VCaP (cell line): ENCODE results near the gene EXOSC9.

Source experiments
- H3K27ac ChIP-seq: fragments of 450-650 bp; 2 replicates; pipeline ENCODE4 v1.5.1; 2017
- TF ChIP-seq, protein P1 (sequence below): fragments of 450-650 bp; conservative IDR thresholded peaks from 2 replicates; pipeline ENCODE4 v1.5.1; 2017; ENCODE audit warnings: mild to moderate bottlenecking, moderate library complexity

The EXOSC9 gene

DNA sequence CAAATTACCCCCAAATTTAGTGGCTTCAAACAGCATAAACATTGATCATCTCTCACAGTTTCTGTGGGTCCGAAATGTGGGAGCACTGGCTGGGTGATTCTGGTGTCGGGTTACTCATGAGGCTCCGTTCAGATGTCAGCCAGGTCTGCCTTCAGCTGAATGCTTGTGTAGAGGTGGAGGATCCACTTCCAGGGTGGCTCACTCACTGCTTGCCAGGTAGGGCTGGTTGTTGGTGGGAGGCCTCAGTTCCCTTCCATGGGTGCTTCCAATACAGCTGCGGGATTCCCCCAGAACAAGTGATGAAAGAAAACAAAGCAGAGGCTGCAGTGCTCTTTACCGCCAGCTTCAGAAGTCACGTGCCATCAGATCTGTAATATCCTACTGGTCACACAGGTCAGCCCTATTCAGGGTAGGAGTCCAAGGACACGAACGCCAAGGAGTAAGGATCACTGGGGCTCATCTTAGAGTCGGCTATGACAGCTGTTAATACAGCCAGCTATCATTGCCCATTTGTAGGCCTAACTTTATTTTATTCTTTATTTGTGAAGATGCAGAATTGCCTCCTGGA, 35.1 kb upstream of the EXOSC9 start:
- H3K27ac ChIP-seq: no peak overlapping the region
- TF ChIP-seq, protein P1, sequence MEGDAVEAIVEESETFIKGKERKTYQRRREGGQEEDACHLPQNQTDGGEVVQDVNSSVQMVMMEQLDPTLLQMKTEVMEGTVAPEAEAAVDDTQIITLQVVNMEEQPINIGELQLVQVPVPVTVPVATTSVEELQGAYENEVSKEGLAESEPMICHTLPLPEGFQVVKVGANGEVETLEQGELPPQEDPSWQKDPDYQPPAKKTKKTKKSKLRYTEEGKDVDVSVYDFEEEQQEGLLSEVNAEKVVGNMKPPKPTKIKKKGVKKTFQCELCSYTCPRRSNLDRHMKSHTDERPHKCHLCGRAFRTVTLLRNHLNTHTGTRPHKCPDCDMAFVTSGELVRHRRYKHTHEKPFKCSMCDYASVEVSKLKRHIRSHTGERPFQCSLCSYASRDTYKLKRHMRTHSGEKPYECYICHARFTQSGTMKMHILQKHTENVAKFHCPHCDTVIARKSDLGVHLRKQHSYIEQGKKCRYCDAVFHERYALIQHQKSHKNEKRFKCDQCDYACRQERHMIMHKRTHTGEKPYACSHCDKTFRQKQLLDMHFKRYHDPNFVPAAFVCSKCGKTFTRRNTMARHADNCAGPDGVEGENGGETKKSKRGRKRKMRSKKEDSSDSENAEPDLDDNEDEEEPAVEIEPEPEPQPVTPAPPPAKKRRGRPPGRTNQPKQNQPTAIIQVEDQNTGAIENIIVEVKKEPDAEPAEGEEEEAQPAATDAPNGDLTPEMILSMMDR: no peak

DNA sequence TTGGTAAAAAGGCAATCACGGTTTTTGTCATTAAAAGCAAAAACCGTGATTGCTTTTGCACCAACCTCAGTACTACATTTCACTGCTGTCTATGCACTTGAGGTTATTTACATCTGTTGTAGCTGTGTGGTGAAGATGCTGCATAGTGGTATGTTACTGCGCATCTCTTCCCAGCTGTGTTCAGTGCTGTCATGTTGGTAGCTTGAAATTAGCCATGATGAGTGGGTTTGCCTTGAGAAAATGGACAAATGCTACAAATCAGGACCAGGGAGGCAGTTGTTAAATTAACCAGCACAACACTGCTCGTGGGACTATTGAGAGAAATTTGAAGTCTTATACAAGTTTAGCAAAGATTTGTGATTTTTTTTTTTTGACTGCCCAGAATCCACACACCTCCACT, 34.0 kb upstream of the EXOSC9 start:
- TF ChIP-seq, protein P1: no peak

DNA sequence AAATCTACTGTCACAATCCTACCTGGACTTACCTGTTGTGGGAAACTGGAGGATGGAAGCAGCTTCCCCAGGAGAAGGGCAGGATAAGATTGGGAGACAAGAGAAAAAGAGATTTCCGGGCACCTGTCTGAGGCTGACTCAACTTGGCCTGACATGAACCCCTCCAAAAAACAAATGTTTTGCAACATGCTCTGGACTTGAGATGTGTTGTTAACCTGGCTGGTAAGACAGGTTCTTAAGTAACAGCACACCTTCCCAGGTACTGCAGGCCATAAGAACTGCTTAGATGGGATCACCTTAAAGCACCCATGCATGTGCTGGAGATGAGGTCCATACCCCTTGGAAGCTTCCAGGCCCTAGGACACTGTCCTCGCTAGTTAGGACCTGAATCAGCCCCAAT, 31.8 kb upstream of the EXOSC9 start:
- H3K27ac ChIP-seq: no peak overlapping the region
- TF ChIP-seq, protein P1: no peak

More for the DNA sequence above, 34.0 kb upstream of the EXOSC9 start:
- H3K27ac ChIP-seq: no peak overlapping the region

DNA sequence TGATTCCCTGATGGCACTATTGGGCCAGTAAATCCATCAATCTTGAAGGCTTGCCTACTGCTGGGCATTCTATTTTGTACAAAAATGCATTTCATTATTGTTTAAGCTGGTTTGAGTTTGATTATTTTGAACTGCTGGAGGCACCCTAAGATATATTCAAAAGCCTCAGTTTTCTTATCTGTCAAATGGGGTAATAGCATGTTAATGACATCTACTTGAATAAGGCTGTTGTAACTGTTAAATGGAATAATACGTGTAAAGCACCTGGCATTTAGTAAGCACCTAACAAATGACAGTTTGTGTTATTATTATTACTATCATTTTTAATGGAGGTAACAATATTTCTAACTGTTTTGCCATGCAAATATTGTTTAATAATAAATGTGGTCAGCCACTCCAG, 29.3 kb upstream of the EXOSC9 start:
- TF ChIP-seq, protein P1: no peak
- H3K27ac ChIP-seq: no peak overlapping the region

DNA sequence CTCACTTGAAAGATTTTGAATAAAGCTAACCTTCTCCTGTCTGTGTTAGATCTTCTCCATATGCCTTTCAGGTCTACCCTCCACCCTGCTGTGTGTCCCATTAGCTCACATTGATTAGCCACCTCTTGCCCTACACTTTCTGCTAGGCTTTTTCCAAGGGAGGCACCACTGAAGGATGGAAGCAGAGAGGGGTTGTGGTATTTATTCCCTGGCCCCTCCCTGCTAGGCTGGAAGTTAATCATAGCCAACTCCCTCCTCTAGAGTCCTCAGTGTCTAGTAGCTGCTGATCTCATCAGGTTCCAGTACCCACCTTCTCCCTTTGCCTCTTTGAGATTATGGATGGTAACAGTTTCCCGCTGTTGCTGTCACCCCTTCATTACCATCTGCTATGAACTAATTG, 27.2 kb upstream of the EXOSC9 start:
- TF ChIP-seq, protein P1: no peak
- no peak overlapping the region for H3K27ac ChIP-seq

DNA sequence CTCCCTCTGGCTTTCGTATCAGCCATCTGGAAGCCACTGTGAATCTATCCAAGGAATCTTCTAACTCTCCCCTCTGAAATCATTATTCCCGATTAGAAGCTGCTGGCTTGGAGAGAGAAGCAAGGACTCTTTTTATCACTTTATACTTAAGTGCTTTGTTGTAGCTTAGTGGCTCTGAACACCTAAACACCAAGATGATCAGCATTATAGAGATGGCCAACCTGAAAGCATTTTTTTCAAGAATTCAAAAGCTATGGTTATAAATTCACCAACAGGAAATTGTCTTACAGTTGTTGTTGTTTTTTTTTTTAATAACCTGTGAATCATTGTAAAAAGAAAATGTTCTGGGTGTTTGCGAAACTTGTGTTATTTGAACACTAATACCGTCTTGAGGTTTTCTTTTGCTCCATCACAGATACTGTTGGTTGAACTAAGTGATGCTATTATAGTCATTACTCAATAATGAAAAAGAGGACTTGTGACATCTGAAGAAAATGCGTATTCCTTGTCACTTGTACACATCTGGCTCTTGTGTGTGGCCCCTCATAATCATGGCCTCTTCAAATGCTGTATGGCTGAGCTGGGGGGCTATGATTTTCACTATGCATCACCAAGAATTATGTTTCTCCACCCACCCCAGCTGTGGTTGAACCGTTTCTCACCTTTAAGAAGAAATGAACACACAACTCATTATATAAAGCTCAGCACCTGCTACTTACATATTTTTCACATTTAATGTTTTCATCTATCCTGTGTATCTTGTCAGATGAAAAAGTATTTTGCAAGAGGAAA, 24.3 kb upstream of the EXOSC9 start:
- TF ChIP-seq, protein P1: no peak

DNA sequence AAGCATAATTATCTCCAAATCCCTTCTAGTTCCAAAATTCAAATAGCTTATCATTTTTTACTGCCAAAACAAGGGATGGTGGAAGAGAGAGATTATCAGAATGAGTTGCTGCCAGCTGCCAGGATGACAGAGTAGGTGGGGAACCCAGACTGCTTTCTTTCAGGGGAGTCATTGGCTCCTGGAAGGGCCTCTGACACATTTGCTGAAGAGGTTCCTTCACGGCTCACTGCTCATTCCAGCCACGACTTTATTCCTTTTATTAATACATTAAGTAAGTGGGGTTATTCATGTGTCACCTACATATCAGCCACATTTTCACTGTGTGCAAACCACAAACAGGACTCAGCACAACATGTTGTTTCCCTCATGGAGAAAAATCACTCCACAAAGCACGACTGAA, 23.5 kb upstream of the EXOSC9 start:
- H3K27ac ChIP-seq: no peak overlapping the region
- TF ChIP-seq, protein P1: no peak

More for the DNA sequence above, 24.3 kb upstream of the EXOSC9 start:
- H3K27ac ChIP-seq: no peak overlapping the region
